GM12878 (cell line): ENCODE data around the gene SPAG17. TPM values are rescaled to one million over a fixed set of nuclear protein-coding genes. Genes with fewer than 3 reads are reported as not detected.

ENCODE experiments used
- ATAC-seq: fragments of 200-7000 bp; cut with Tn5 transposase; 3 replicates; pipeline ENCODE4 v1.9.1; 2020; ENCODE audit warnings: mild to moderate bottlenecking, moderate library complexity
- BruUV-seq: library from RNA; stranded (reverse); fragments of 400-500 nt; replicated peaks from 2 replicates; lab custom pipeline; 2021; lab: Mats Ljungman, UMichigan
- CTCF ChIA-PET: fragments of 300-600 bp; sonication (Branson Sonifier 250); formaldehyde crosslinking; extraction: SDS; loops from one replicate; lab custom pipeline; 2021; ENCODE audit warnings: inconsistent platforms; lab: Yijun Ruan, JAX
- POLR2A ChIA-PET: fragments of 350-600 bp; formaldehyde crosslinking; extraction: SDS; loops from one replicate; lab custom pipeline; 2021; ENCODE audit warnings: inconsistent platforms; lab: Charles Lee
- RAD21 ChIA-PET: fragments of 300-600 bp; sonication (Branson Sonifier 250); formaldehyde crosslinking; loops from one replicate; lab custom pipeline; 2023; ENCODE audit warnings: antibody characterized with exemption; ENCODE audit not compliant: unreplicated experiment; lab: Charles Lee
- SMC1A ChIA-PET: fragments of 300-600 bp; sonication (Branson Sonifier 250); formaldehyde crosslinking; loops from one replicate; lab custom pipeline; 2023; ENCODE audit not compliant: unreplicated experiment, uncharacterized antibody; lab: Charles Lee
- DNase-seq: peaks from one replicate; pipeline ENCODE4 v3.0.0-alpha.2; 2011; ENCODE audit warnings: low read depth, low spot score
- FAIRE-seq: peaks from 3 replicates; lab custom pipeline; 2011; peaks lifted over from hg19 to GRCh38; lab: Jason Lieb, UNC
- H2AFZ ChIP-seq: 2 replicates; pipeline ENCODE4 v1.6.0; 2011; ENCODE audit warnings: low read depth, low read length, control low read depth; ENCODE audit not compliant: control insufficient read depth
- H3K27ac ChIP-seq: 2 replicates; pipeline ENCODE4 v1.5.1; 2011; ENCODE audit warnings: control low read depth; ENCODE audit not compliant: control insufficient read depth, insufficient read depth
- H3K27me3 ChIP-seq, 2 experiments: replicated peaks in 1 of 2; 2 replicates each; pipeline versions ENCODE4 v1.6.0 to v1.6.1; 2011; ENCODE audit warnings: low read length in 1 of 2; ENCODE audit not compliant: control insufficient read depth in 2 of 2, insufficient read depth in 2 of 2
- H3K36me3 ChIP-seq, 2 experiments: 2 replicates each; pipeline ENCODE4 v1.5.1; 2011; ENCODE audit warnings: low read length in 1 of 2; ENCODE audit not compliant: control insufficient read depth in 2 of 2, insufficient read depth in 2 of 2
- H3K4me1 ChIP-seq: 2 replicates; pipeline ENCODE4 v1.6.1; 2011; ENCODE audit warnings: mild to moderate bottlenecking, low read length, moderate library complexity, mixed read lengths; ENCODE audit not compliant: control insufficient read depth, insufficient read depth
- H3K4me2 ChIP-seq: 2 replicates; pipeline ENCODE4 v1.6.0; 2011; ENCODE audit warnings: control low read depth; ENCODE audit not compliant: control insufficient read depth, insufficient read depth
- H3K4me3 ChIP-seq: fragments of 200-600 bp; sonication (generic); 2 replicates; pipeline ENCODE4 v1.5.1; 2016
- H3K79me2 ChIP-seq: 2 replicates; pipeline ENCODE4 v1.6.0; 2011; ENCODE audit warnings: low read length; ENCODE audit not compliant: control insufficient read depth, insufficient read depth
- H3K9ac ChIP-seq: 2 replicates; pipeline ENCODE4 v1.8.0; 2011; ENCODE audit warnings: low read length, control low read depth, mixed read lengths; ENCODE audit not compliant: control insufficient read depth, insufficient read depth
- H3K9me3 ChIP-seq: replicated peaks from 3 replicates; pipeline ENCODE4 v1.5.1; 2011; ENCODE audit warnings: mild to moderate bottlenecking, low read length; ENCODE audit not compliant: control insufficient read depth, insufficient read depth
- H4K20me1 ChIP-seq: 2 replicates; pipeline ENCODE4 v1.6.0; 2011; ENCODE audit not compliant: control insufficient read depth, insufficient read depth
- BCLAF1 ChIP-seq: fragments of 450-650 bp; IDR thresholded peaks from 2 replicates; pipeline ENCODE4 v1.6.1; 2017; ENCODE audit warnings: antibody characterized with exemption, mild to moderate bottlenecking, moderate library complexity
- CEBPB ChIP-seq, 2 experiments: fragments of 150-350 bp in 1 of 2; IDR thresholded peaks; 2 replicates each; pipeline ENCODE4 v1.6.1; 2012 to 2014; ENCODE audit warnings: low read depth in 2 of 2, low read length in 2 of 2, borderline replicate concordance in 1 of 2, inconsistent platforms in 1 of 2
- CHD2 ChIP-seq: IDR thresholded peaks from 2 replicates; pipeline ENCODE4 v1.6.1; 2011; ENCODE audit warnings: low read depth, low read length, improper control_type of control experiment, borderline replicate concordance
- HSF1 ChIP-seq: fragments of 150-350 bp; IDR thresholded peaks from 2 replicates; pipeline ENCODE4 v1.6.1; 2014; ENCODE audit warnings: mild to moderate bottlenecking, low read depth, low read length
- MEF2A ChIP-seq: IDR thresholded peaks from 2 replicates; pipeline ENCODE4 v1.6.1; 2011; ENCODE audit warnings: low read depth, mild to moderate bottlenecking, low read length, moderate library complexity; ENCODE audit not compliant: insufficient read depth
- MYB ChIP-seq: fragments of 150-350 bp; IDR thresholded peaks from 2 replicates; pipeline ENCODE4 v1.6.1; 2014; ENCODE audit warnings: mild to moderate bottlenecking, low read depth, low read length, borderline replicate concordance
- NRF1 ChIP-seq: conservative IDR thresholded peaks from 2 replicates; pipeline ENCODE4 v1.6.1; 2011; ENCODE audit warnings: mild to moderate bottlenecking, low read depth, low read length, improper control_type of control experiment
- WGBS: methylation state at CpG from one replicate; pipeline ENCODE4 v1.1.6; 2016; ENCODE audit warnings: low lambda C conversion rate; ENCODE audit not compliant: insufficient replicate concordance, insufficient coverage; ENCODE audit errors: missing lambda C conversion rate; 5-methylcytosine and 5-hydroxymethylcytosine counted together
- in situ Hi-C: fragments of 300-500 bp; cut with MboI; formaldehyde crosslinking; loops from 9 replicates; pipeline ENCODE4 v1.14.3; 2018; ENCODE audit warnings: mixed read lengths
- intact Hi-C: fragments of 100-400 bp; cut with micrococcal nuclease; formaldehyde crosslinking; loops from one replicate; pipeline ENCODE4 v1.14.2; 2022; ENCODE audit not compliant: unreplicated experiment
- polyA plus RNA-seq, 11 experiments: library from polyadenylated mRNA; depleted of rRNA in 4 of 11; unstranded in 6 of 11; stranded (reverse) in 5 of 11; fragments of >200 nt; fragmentation: Nextera tagmentation in 4 of 11; fragmentation: Illumina TruSeq in 1 of 11; extraction: Ambion mirVana in 4 of 11; extraction: Trizol in 1 of 11; gene quantifications; 1 replicate in 1 of 11; 2 replicates in 10 of 11; pipeline versions ENCODE4 v1.2.1 to v1.2.3, GENCODE V29; 2011 to 2016; ENCODE audit warnings: inconsistent platforms in 2 of 11, missing spikeins in 2 of 11, low read depth in 1 of 11
- total RNA-seq, 4 experiments: library from RNA; depleted of rRNA in 3 of 4; stranded (reverse); fragments of >200 nt in 3 of 4; fragmentation: Illumina TruSeq in 1 of 4; extraction: Trizol in 1 of 4; gene quantifications; 2 replicates each; pipeline versions ENCODE4 v1.2.1 to v1.2.3, GENCODE V29; 2013 to 2021

The SPAG17 gene
- total and polyA plus RNA-seq, 10 of the 15 experiments (the other 5 are each of a cell fraction or from before 2014, with no cell fraction given): 0.02 to 0.16 (median 0.03) TPM; not detected in 7

GRCh38 chr1:118085365-118085764 is 99.7 kb downstream of the SPAG17 start:
- in situ Hi-C loops: no loop called here
- DNase-seq (no peak), ATAC-seq (no peak)
- RAD21 ChIA-PET: no interaction called here
- Histone ChIP-seq H3K4me2 (no peak overlapping the region), H3K36me3 (no peaks in the 10 kb centered on the region), H3K4me3 (no peak overlapping the region), H3K27me3 (no peaks in the 10 kb centered on the region), H3K9ac (no peak overlapping the region), H4K20me1 (no peaks in the 10 kb centered on the region), H3K4me1 (no peaks in the 10 kb centered on the region), H3K79me2 (no peaks in the 10 kb centered on the region), H3K27ac (no peak overlapping the region), H3K9me3 (no peaks in the 10 kb centered on the region; the same call in 2 of the 3 replicates), H2AFZ (no peak overlapping the region)
- POLR2A ChIA-PET: no interaction called here
- no TSS peak for BruUV-seq
- CTCF ChIA-PET: no interaction called here
- intact Hi-C loops: no loop called here
- 82% methylated on average over 12 of the region's 12 CpGs for WGBS
- SMC1A ChIA-PET: no interaction called here
- TF ChIP-seq HSF1: no peak
- no peak for TF ChIP-seq CHD2
- no peak for TF ChIP-seq MEF2A
- no peak for TF ChIP-seq CEBPB (IDR thresholded peaks at IDR 0.05; ENCODE audit: borderline replicate concordance in 1 of 2, low read depth in 2 of 2, low read length in 2 of 2)
- TF ChIP-seq, all 136 proteins: peak for 0
- FAIRE-seq: no peak

GRCh38 chr1:118084400-118084799 is 100.6 kb downstream of the SPAG17 start:
- no peak for DNase-seq
- no peaks in the 10 kb centered on the region for H3K79me2 ChIP-seq
- H3K4me1 ChIP-seq: no peaks in the 10 kb centered on the region
- no peaks in the 10 kb centered on the region for H3K27me3 ChIP-seq
- H3K4me3 ChIP-seq: no peak overlapping the region
- H3K9ac ChIP-seq: no peak overlapping the region
- H2AFZ ChIP-seq: no peak overlapping the region
- intact Hi-C loops: no loop called here
- ATAC-seq: no peak
- ChIA-PET POLR2A (no interaction called here), RAD21 (no interaction called here), CTCF (no interaction called here), SMC1A (no interaction called here)
- in situ Hi-C loops: no loop called here
- H3K36me3 ChIP-seq: no peaks in the 10 kb centered on the region
- H3K27ac ChIP-seq: no peak overlapping the region
- H4K20me1 ChIP-seq: no peaks in the 10 kb centered on the region
- no peak for FAIRE-seq
- 3% methylated on average over 2 of the region's 2 CpGs for WGBS
- no TSS peak for BruUV-seq
- no peaks in the 10 kb centered on the region; the same call in 2 of the 3 replicates for H3K9me3 ChIP-seq
- H3K4me2 ChIP-seq: no peak overlapping the region
- TF ChIP-seq BCLAF1: no peak
- TF ChIP-seq MYB: no peak
- TF ChIP-seq NRF1: no peak
